ENCODE data around the gene IFNL1.
A peak's percentile ranks its signal among the peaks of the same experiment; 100 is the strongest.

Gene IFNL1

GRCh38 chr19:39310558-39311311 lies 14.5 kb downstream of the IFNL1 start:
- H3K4me3 ChIP-seq (ENCODE audit: low read length) = no peak overlapping the region
- TF ChIP-seq ZNF274 (IDR thresholded peaks at IDR 0.05; ENCODE audit: low read depth, low read length) = no peak

DNA sequence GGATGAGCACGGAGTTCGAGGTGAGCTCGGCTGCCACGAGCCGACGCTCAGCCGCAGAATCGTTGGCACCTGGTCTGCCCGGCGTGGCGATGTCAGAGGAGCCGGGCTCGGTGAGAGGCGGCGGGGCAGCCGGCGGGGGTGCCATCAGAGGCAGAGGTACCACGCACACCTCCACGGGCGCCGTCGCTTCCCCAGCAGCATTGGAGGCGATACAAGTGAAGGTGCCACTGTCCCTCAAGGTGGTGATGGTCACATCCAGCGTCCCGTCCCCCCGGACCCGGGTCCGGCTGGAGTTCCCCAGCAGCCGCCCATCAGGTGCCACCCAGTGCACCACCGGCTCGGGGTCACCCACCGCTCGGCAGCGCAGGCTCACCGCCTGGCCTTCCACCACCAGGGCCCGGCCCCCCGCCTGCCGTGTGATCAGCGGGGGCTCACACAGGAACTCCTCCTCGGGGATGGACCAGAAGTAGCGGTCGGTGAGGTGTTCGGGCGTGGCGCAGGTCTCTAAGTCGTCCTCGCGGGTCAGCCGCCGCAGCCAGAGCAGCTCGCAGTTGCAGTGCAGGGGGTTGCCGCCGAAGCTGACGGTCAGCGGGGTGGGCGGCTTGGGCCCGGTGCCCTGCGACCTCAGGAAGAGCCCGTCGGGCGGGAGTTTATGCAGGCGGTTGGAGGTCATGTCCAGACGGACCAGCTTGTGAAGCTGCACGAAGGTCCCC lies 18.0 kb downstream of the IFNL1 start:
- no peak for TF ChIP-seq ZNF274 (IDR thresholded peaks at IDR 0.05; ENCODE audit: low read depth, low read length)
- no peak overlapping the region for H3K4me3 ChIP-seq (ENCODE audit: low read length)

- no peak for TF ChIP-seq ZNF274 (IDR thresholded peaks at IDR 0.05; ENCODE audit: low read depth, low read length)
- no peak overlapping the region for H3K4me3 ChIP-seq (ENCODE audit: low read length)
Observed at GRCh38 chr19:39315933-39316332, 19.7 kb downstream of the IFNL1 start.

- no peak for TF ChIP-seq ZNF274 (IDR thresholded peaks at IDR 0.05; ENCODE audit: low read depth, low read length)
- H3K4me3 ChIP-seq (ENCODE audit: low read length) = no peak overlapping the region
Observed at GRCh38 chr19:39316627-39317321, 20.6 kb downstream of the IFNL1 start.

GRCh38 chr19:39317476-39317875 lies 21.3 kb downstream of the IFNL1 start:
- TF ChIP-seq ZNF274 (IDR thresholded peaks at IDR 0.05; ENCODE audit: low read depth, low read length) = no peak
- no peak overlapping the region for H3K4me3 ChIP-seq (ENCODE audit: low read length)

DNA sequence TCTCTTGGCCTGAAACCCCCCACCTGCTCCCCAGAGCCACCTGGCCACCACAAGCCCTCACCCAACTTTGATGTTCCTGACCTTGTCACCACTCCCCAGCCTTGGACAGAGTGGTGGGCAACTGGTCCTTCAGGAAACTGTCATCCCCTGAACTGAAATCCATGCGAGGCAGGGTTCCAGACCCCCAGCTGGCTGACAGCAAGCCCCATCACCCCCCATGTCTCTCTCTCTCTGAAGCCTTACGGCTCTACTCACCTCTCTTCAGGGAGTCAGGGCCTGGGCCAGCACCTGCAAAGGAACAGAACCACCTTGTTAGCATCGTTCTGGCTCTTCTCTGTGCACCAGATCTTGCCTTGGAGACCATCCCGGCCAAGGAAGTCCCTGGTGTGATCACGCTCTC lies 21.9 kb downstream of the IFNL1 start:
- no peak for TF ChIP-seq ZNF274 (IDR thresholded peaks at IDR 0.05; ENCODE audit: low read depth, low read length)
- no peak overlapping the region for H3K4me3 ChIP-seq (ENCODE audit: low read length)

- no peak for TF ChIP-seq ZNF274 (IDR thresholded peaks at IDR 0.05; ENCODE audit: low read depth, low read length)
Observed at GRCh38 chr19:39318690-39319089, 22.5 kb downstream of the IFNL1 start.

DNA sequence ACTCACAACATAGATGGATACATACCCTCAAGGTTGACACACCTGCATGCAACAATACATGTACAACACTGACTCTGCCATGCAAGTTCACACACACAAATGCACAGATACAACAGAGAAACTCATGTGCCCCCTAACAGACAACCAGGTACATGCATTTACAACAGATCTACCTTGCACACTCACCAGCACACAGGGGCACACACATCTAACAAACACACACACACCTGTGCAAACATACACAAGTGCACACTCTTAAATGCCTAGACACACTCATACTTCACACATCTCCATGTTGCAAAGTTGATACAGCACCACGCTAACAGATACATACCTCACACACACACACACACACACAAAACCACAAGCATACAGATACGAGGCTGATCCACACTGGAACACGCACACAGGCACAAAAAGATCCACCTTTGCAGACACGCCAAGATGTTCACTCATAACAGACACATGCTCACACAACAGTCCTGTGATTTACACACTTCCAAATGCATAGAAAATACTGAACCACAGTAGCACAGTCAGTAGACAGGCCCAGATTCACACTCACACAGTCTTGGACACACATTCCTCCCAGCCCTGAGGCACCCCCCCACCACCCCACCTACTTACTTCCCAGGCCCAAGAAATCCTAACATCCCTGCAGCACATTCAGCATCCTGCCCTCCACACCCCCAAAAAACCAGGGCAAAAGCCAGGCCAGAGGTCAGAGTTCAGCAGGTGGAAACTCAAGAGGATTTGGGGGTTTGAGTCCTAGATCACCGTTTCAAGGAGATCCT lies 23.1 kb downstream of the IFNL1 start:
- H3K4me3 ChIP-seq (ENCODE audit: low read length) = no peak overlapping the region
- TF ChIP-seq ZNF274 (IDR thresholded peaks at IDR 0.05; ENCODE audit: low read depth, low read length) = no peak

More at GRCh38 chr19:39318690-39319089, 22.5 kb downstream of the IFNL1 start:
- no peak overlapping the region for H3K4me3 ChIP-seq (ENCODE audit: low read length)

- TF ChIP-seq ZNF274 (IDR thresholded peaks at IDR 0.05; ENCODE audit: low read depth, low read length) = no peak
- H3K4me3 ChIP-seq (ENCODE audit: low read length) = peak overlapping the region; percentile 62; the same call in 1 of the 2 replicates
Observed at GRCh38 chr19:39319892-39320248, 23.7 kb downstream of the IFNL1 start.

GRCh38 chr19:39321117-39321831 lies 25.1 kb downstream of the IFNL1 start:
- no peak overlapping the region for H3K4me3 ChIP-seq (ENCODE audit: low read length)
- no peak for TF ChIP-seq ZNF274 (IDR thresholded peaks at IDR 0.05; ENCODE audit: low read depth, low read length)

GRCh38 chr19:39321832-39322176 lies 25.6 kb downstream of the IFNL1 start:
- TF ChIP-seq ZNF274 (IDR thresholded peaks at IDR 0.05; ENCODE audit: low read depth, low read length) = no peak
- H3K4me3 ChIP-seq (ENCODE audit: low read length) = no peak overlapping the region

DNA sequence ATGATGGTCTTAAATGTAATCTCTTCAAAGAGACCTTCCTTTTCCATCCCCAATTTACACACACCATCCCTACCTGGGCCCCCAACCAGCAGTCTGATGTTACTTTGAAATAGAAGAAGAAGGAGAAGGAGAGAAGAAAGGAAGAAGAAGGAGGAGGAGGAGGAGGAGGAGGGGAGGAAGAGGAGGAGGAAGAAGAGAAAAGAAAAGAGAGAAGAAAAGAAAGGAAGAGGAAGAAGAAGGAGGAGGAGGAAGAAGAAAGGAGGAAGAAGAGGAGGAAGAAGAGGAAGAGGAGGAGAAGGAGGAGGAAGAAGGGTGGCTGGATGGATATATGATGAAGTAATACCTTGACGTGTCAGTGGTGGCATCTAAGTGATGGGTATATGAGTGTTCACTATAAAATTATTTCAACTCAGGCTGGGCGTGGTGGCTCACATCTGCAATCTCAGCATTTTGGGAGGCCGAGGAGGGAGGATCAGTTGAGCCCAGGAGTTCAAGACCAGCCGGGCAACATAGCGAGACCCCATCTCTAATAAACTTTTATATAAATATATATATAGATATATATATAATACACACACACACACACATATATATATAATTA lies 28.1 kb downstream of the IFNL1 start:
- H3K4me3 ChIP-seq (ENCODE audit: low read length) = no peak overlapping the region
- no peak for TF ChIP-seq ZNF274 (IDR thresholded peaks at IDR 0.05; ENCODE audit: low read depth, low read length)
